Embryonic facial prominence (tissue), 1 donor: ENCODE measurements around the gene GALNT7.

ENCODE experiments used
- DNase-seq: peaks from one replicate; pipeline ENCODE4 v3.0.0-alpha.2; 2016; ENCODE audit errors: extremely low spot score

GALNT7 gene

GRCh38 chr4:173343832-173344397 is 175.3 kb downstream of the GALNT7 start:
- DNase-seq = no peak

- DNase-seq = no peak
Observed at GRCh38 chr4:173345648-173346047, 177.0 kb downstream of the GALNT7 start.

GRCh38 chr4:173346074-173346473 is 177.5 kb downstream of the GALNT7 start:
- no peak for DNase-seq

GRCh38 chr4:173347467-173347866 is 178.9 kb downstream of the GALNT7 start:
- DNase-seq = no peak

- no peak for DNase-seq
Observed at GRCh38 chr4:173357939-173358338, 189.3 kb downstream of the GALNT7 start.

- no peak for DNase-seq
Observed at GRCh38 chr4:173360587-173361221, 192.1 kb downstream of the GALNT7 start.

- DNase-seq = no peak
Observed at GRCh38 chr4:173362666-173363065, 194.1 kb downstream of the GALNT7 start.

- DNase-seq = no peak
Observed at GRCh38 chr4:173365359-173365996, 196.9 kb downstream of the GALNT7 start.

GRCh38 chr4:173367285-173367684 is 198.7 kb downstream of the GALNT7 start:
- no peak for DNase-seq

GRCh38 chr4:173367946-173368345 is 199.3 kb downstream of the GALNT7 start:
- DNase-seq = no peak

- peak; percentile 29 for DNase-seq
Observed at GRCh38 chr4:173370130-173370476, 201.5 kb downstream of the GALNT7 start.

GRCh38 chr4:173370477-173371291 is 202.1 kb downstream of the GALNT7 start, which contains the start of gene SAP30:
TSS of gene SAP30 (plus strand) at chr4:173370954. CDS start at chr4:173371183, 229 bp downstream.
- peak; percentile 98 for DNase-seq

- DNase-seq = peak; percentile 19
Observed at GRCh38 chr4:173371292-173372192, 202.9 kb downstream of the GALNT7 start.
